ENCODE data around the gene TMPRSS4. TPM values are rescaled to one million over a fixed set of nuclear protein-coding genes. Genes with fewer than 3 reads are reported as not detected.

The TMPRSS4 gene
- total and polyA plus RNA-seq, 2 of the 13 experiments (the other 11 are each of a cell fraction or from before 2014, with no cell fraction given) = 0.32 TPM; not detected in 1

- TF ChIP-seq HMGXB3 (CRISPR knock-in tag; IDR thresholded peaks at IDR 0.05; ENCODE audit: borderline replicate concordance) (peak; percentile 53; the same call in 1 of the 2 replicates), HOXD1 (CRISPR knock-in tag; IDR thresholded peaks at IDR 0.05) (no peak), NFE2 (CRISPR knock-in tag; IDR thresholded peaks at IDR 0.05) (no peak), ZNF629 (CRISPR knock-in tag; conservative IDR thresholded peaks at IDR 0.05) (no peak), JDP2 (CRISPR knock-in tag; IDR thresholded peaks at IDR 0.05; ENCODE audit: borderline replicate concordance) (no peak), ZNF678 (CRISPR knock-in tag; IDR thresholded peaks at IDR 0.05) (no peak), ZNF263 (CRISPR knock-in tag; IDR thresholded peaks at IDR 0.05) (0 out of 2 replicates have a peak, but pooled peaks have one; percentile 9), NCOA2 (CRISPR knock-in tag; IDR thresholded peaks at IDR 0.05) (peak; percentile 88), ATF4 (CRISPR knock-in tag; IDR thresholded peaks at IDR 0.05) (peak in 1 of 2 experiments; percentile 54; a peak in 2 of 4 replicates), PRDM4 (CRISPR knock-in tag; IDR thresholded peaks at IDR 0.05; ENCODE audit: borderline replicate concordance) (no peak), BCL6 (CRISPR knock-in tag; IDR thresholded peaks at IDR 0.05) (peak; percentile 85), IRF2 (CRISPR knock-in tag; IDR thresholded peaks at IDR 0.05) (peak; percentile 68; the same call in 1 of the 2 replicates), SMAD1 (CRISPR knock-in tag; IDR thresholded peaks at IDR 0.05; ENCODE audit: borderline replicate concordance, low read depth) (no peak), ZNF556 (CRISPR knock-in tag; IDR thresholded peaks at IDR 0.05; ENCODE audit: borderline replicate concordance) (no peak), EEA1 (CRISPR knock-in tag; IDR thresholded peaks at IDR 0.05; ENCODE audit: borderline replicate concordance) (no peak), KLF9 (CRISPR knock-in tag; IDR thresholded peaks at IDR 0.05; ENCODE audit: low read depth) (no peak), ZNF24 (IDR thresholded peaks at IDR 0.05) (no peak), ZNF33B (CRISPR knock-in tag; IDR thresholded peaks at IDR 0.05) (no peak), ZFP41 (CRISPR knock-in tag; IDR thresholded peaks at IDR 0.05; ENCODE audit: borderline replicate concordance) (no peak), CBFB (CRISPR knock-in tag; IDR thresholded peaks at IDR 0.05) (no peak), NR2F2 (IDR thresholded peaks at IDR 0.05; ENCODE audit: borderline replicate concordance, low read depth) (peak; percentile 91), NCOA1 (CRISPR knock-in tag; IDR thresholded peaks at IDR 0.05) (no peak), SRSF9 (IDR thresholded peaks at IDR 0.05; ENCODE audit: borderline replicate concordance, insufficient read depth, low read depth, low read length, poor library complexity, severe bottlenecking) (no peak)
These were observed 19.1 kb downstream of the TMPRSS4 start (continued) for GRCh38 chr11:118095967-118096367.

All from HepG2 (cell line).